Prostate gland (tissue), 2 donors: ENCODE data around the gene PPFIA4. TPM values are rescaled to one million over a fixed set of nuclear protein-coding genes. Genes with fewer than 3 reads are reported as not detected.
"Not testable (repeated sequence)": the region's sequence is repeated elsewhere in the genome, so short reads cannot be mapped to it uniquely, and the experiment has no call there.

Source experiments
- DNase-seq: peaks from one replicate; pipeline ENCODE4 v3.0.0-alpha.2; 2019; ENCODE audit warnings: low spot score
- H3K27ac ChIP-seq, 2 donors: fragments of 200-600 bp; sonication (generic); 2 replicates each; pipeline ENCODE4 v1.5.1; 2017 to 2019
- H3K27me3 ChIP-seq: fragments of 200-600 bp; sonication (generic); replicated peaks from 2 replicates; pipeline ENCODE4 v1.5.1; 2019; ENCODE audit not compliant: insufficient read depth
- H3K36me3 ChIP-seq, 2 donors: fragments of 200-600 bp; sonication (generic); 1 replicate in 1 of 2; 2 replicates in 1 of 2; pipeline versions ENCODE4 v1.5.1 to v1.8.1; 2017 to 2019
- H3K4me1 ChIP-seq: fragments of 200-600 bp; sonication (generic); replicated peaks from 2 replicates; pipeline ENCODE4 v1.5.1; 2019
- H3K4me3 ChIP-seq, 2 donors: fragments of 200-600 bp; sonication (generic); 2 replicates each; pipeline ENCODE4 v1.5.1; 2017 to 2019
- H3K9me3 ChIP-seq: fragments of 200-600 bp; sonication (generic); 2 replicates; pipeline ENCODE4 v1.5.1; 2017
- CTCF ChIP-seq, 4 experiments: fragments of 200-600 bp in 2 of 4; fragments of 450-650 bp in 2 of 4; sonication (generic) in 2 of 4; IDR thresholded peaks; 1 replicate in 3 of 4; 2 replicates in 1 of 4; pipeline ENCODE4 v1.5.1; 2016 to 2019; ENCODE audit warnings: antibody characterized with exemption in 4 of 4, mild to moderate bottlenecking in 2 of 4, moderate library complexity in 2 of 4
- POLR2A ChIP-seq: fragments of 450-650 bp; IDR thresholded peaks from one replicate; pipeline ENCODE4 v1.6.1; 2016; ENCODE audit warnings: antibody characterized with exemption, mild to moderate bottlenecking
- POLR2AphosphoS5 ChIP-seq: sonication (generic); formaldehyde crosslinking; IDR thresholded peaks from one replicate; pipeline ENCODE4 v1.6.1; 2017; ENCODE audit warnings: antibody characterized with exemption
- WGBS: methylation state at CpG from one replicate; pipeline ENCODE4 v1.1.5; 2018; 5-methylcytosine and 5-hydroxymethylcytosine counted together
- intact Hi-C: fragments of 100-400 bp; cut with DNase I; formaldehyde crosslinking; loops from one replicate; pipeline ENCODE4 v1.14.2; 2022
- total RNA-seq, 2 donors: library from RNA; depleted of rRNA; stranded (reverse); fragments of >200 nt; gene quantifications; one replicate each; pipeline ENCODE4 v1.1.0, GENCODE V29; 2016

PPFIA4 gene
- total RNA-seq, 2 donors from 2014 or later: 0.50 to 16.9 TPM

- peak; percentile 47 for DNase-seq
- H3K4me3 ChIP-seq: no peak overlapping the region
- peaks cover 2% of the 10 kb centered on the region for H3K27me3 ChIP-seq
- TF ChIP-seq POLR2A (no peak), CTCF (IDR thresholded peaks at IDR 0.05) (peak; percentile 28 to 78 (median 74))
- no peak overlapping the region for H3K27ac ChIP-seq
- H3K9me3 ChIP-seq: no peaks in the 10 kb centered on the region
- H3K36me3 ChIP-seq: no peaks in the 10 kb centered on the region
- intact Hi-C loops: no loop called here
- WGBS: 42% methylated on average over 14 of the region's 14 CpGs
- no peaks in the 10 kb centered on the region for H3K4me1 ChIP-seq
These were observed 27.2 kb upstream of the PPFIA4 start for GRCh38 chr1:202998836-202999750.

GRCh38 chr1:203000217-203000944 is 25.9 kb upstream of the PPFIA4 start:
- Histone ChIP-seq H3K27ac (no peak overlapping the region), H3K9me3 (no peaks in the 10 kb centered on the region)

GRCh38 chr1:203001986-203002385 is 24.3 kb upstream of the PPFIA4 start:
- DNase-seq: no peak
- Histone ChIP-seq H3K27me3 (no peaks in the 10 kb centered on the region), H3K36me3 (no peaks in the 10 kb centered on the region), H3K9me3 (no peaks in the 10 kb centered on the region), H3K4me1 (no peaks in the 10 kb centered on the region), H3K27ac (no peak overlapping the region), H3K4me3 (no peak overlapping the region)
- 74% methylated on average over 9 of the region's 9 CpGs for WGBS
- no peak for TF ChIP-seq POLR2A
- no peak for TF ChIP-seq CTCF (IDR thresholded peaks at IDR 0.05)
- TF ChIP-seq POLR2AphosphoS5: no peak
- intact Hi-C loops: no loop called here

More at GRCh38 chr1:203000217-203000944, 25.9 kb upstream of the PPFIA4 start:
- WGBS: 65% methylated on average over 3 of the region's 3 CpGs
- DNase-seq: no peak
- TF ChIP-seq POLR2AphosphoS5 (no peak), CTCF (IDR thresholded peaks at IDR 0.05) (no peak), POLR2A (no peak)
- intact Hi-C loops: no loop called here
- Histone ChIP-seq H3K36me3 (no peaks in the 10 kb centered on the region), H3K4me3 (no peak overlapping the region), H3K4me1 (no peaks in the 10 kb centered on the region), H3K27me3 (no peaks in the 10 kb centered on the region)

GRCh38 chr1:203002951-203003350 is 23.3 kb upstream of the PPFIA4 start:
- Histone ChIP-seq H3K36me3 (no peaks in the 10 kb centered on the region), H3K27ac (no peak overlapping the region), H3K9me3 (no peaks in the 10 kb centered on the region), H3K27me3 (no peaks in the 10 kb centered on the region), H3K4me1 (no peaks in the 10 kb centered on the region), H3K4me3 (no peak overlapping the region)
- intact Hi-C loops: no loop called here
- TF ChIP-seq CTCF (IDR thresholded peaks at IDR 0.05) (no peak), POLR2A (no peak), POLR2AphosphoS5 (no peak)
- no peak for DNase-seq
- 90% methylated on average over 1 of the region's 1 CpG for WGBS

- H3K9me3 ChIP-seq, H3K4me3 ChIP-seq, DNase-seq, H3K36me3 ChIP-seq, H3K4me1 ChIP-seq, H3K27ac ChIP-seq, H3K27me3 ChIP-seq: not testable (repeated sequence)
- intact Hi-C loops: loop anchor here (5.0 kb wide), 1 partner anchor 78 kb away; the partner anchor contains the start of gene KLHL12
- 73% methylated on average over 17 of the region's 17 CpGs for WGBS
These were observed 20.7 kb upstream of the PPFIA4 start for GRCh38 chr1:203005395-203006142.
